HepG2 (cell line): ENCODE data around the gene POLR1H. TPM values are rescaled to one million over a fixed set of nuclear protein-coding genes. Genes with fewer than 3 reads are reported as not detected.

Experiments
- KLF15 ChIP-seq: sonication (generic); formaldehyde crosslinking; IDR thresholded peaks from 2 replicates; pipeline ENCODE4 v1.8.1; 2023; ENCODE audit warnings: borderline replicate concordance, mild to moderate bottlenecking, inconsistent platforms, missing genetic modification reagents, mixed read lengths
- RERE ChIP-seq: IDR thresholded peaks from 2 replicates; pipeline ENCODE4 v1.6.1; 2016; ENCODE audit warnings: low read depth, missing genetic modification reagents, missing compliant biosample characterization
- THAP11 ChIP-seq: IDR thresholded peaks from 2 replicates; pipeline ENCODE4 v1.6.1; 2016; ENCODE audit warnings: missing biosample characterization, missing genetic modification reagents
- ZNF318 ChIP-seq: sonication (generic); formaldehyde crosslinking; IDR thresholded peaks from 2 replicates; pipeline ENCODE4 v1.4.0; 2020; ENCODE audit warnings: mild to moderate bottlenecking, missing genetic modification reagents
- ZNF646 ChIP-seq: sonication (generic); formaldehyde crosslinking; IDR thresholded peaks from 2 replicates; pipeline ENCODE4 v1.9.0; 2021; ENCODE audit warnings: mild to moderate bottlenecking, missing genetic modification reagents
- polyA plus RNA-seq, 8 experiments: library from polyadenylated mRNA; depleted of rRNA in 3 of 8; stranded (reverse) in 7 of 8; unstranded in 1 of 8; fragments of >200 nt; fragmentation: Illumina TruSeq in 4 of 8; extraction: Trizol in 4 of 8; gene quantifications; 2 replicates each; pipeline versions ENCODE4 v1.2.1 to v1.2.3, GENCODE V29; 2011 to 2016; ENCODE audit warnings: low read depth in 4 of 8, missing spikeins in 1 of 8, mixed read lengths in 1 of 8; ENCODE audit not compliant: insufficient read depth in 1 of 8
- total RNA-seq, 5 experiments: library from RNA; depleted of rRNA; stranded (reverse); fragments of >200 nt; fragmentation: Illumina TruSeq; extraction: Trizol; gene quantifications; 2 replicates each; pipeline ENCODE4 v1.2.3, GENCODE V29; 2016; ENCODE audit warnings: low read depth in 1 of 5

Gene POLR1H
- total and polyA plus RNA-seq, 2 of the 13 experiments (the other 11 are each of a cell fraction or from before 2014, with no cell fraction given): 61.4 to 79.8 TPM

GRCh38 chr6:30061092-30061857 is at the start of gene POLR1H (continued):
- TF ChIP-seq THAP11 (peak; percentile 94), ZNF318 (CRISPR knock-in tag) (no peak), KLF15 (CRISPR knock-in tag) (no peak), RERE (CRISPR knock-in tag) (peak; percentile 74), ZNF646 (CRISPR knock-in tag) (no peak; the same call in 1 of the 2 replicates)
